HG02852 (cell line): ENCODE data around the gene ZSCAN9.

Experiments
- ATAC-seq: cut with Tn5 transposase; IDR thresholded peaks from one replicate; pipeline ENCODE4 v1.9.1; 2021; ENCODE audit warnings: mild to moderate bottlenecking, moderate library complexity; ENCODE audit not compliant: unreplicated experiment

Gene ZSCAN9

GRCh38 chr6:28225056-28225834 lies at the start of gene ZSCAN9:
ZSCAN9 (plus strand) TSS chr6:28225275; CDS start chr6:28227085, 1,810 bp downstream.
- peak; percentile 89 for ATAC-seq

DNA sequence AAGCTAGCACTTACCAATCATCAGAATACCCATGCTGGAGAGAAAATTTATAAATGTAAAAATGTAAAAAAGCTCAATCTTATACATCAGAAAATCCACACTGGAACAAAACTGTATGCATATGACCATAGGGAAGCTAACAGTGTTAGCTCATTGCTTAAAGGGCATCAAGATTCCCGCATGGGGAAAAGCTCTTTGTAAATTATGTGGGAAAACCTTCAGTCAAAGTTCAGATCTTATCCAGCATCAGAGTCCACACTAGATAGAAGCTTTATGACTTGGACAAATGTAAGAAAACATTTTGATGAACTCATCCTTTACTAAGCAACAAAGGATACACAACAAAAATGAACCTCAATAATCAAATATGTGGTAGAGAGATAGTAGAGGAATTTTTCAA lies 48.7 kb upstream of the ZSCAN9 start:
- no peak for ATAC-seq

- ATAC-seq, result no peak
Measured at GRCh38 chr6:28182255-28182654, 42.8 kb upstream of the ZSCAN9 start.

DNA sequence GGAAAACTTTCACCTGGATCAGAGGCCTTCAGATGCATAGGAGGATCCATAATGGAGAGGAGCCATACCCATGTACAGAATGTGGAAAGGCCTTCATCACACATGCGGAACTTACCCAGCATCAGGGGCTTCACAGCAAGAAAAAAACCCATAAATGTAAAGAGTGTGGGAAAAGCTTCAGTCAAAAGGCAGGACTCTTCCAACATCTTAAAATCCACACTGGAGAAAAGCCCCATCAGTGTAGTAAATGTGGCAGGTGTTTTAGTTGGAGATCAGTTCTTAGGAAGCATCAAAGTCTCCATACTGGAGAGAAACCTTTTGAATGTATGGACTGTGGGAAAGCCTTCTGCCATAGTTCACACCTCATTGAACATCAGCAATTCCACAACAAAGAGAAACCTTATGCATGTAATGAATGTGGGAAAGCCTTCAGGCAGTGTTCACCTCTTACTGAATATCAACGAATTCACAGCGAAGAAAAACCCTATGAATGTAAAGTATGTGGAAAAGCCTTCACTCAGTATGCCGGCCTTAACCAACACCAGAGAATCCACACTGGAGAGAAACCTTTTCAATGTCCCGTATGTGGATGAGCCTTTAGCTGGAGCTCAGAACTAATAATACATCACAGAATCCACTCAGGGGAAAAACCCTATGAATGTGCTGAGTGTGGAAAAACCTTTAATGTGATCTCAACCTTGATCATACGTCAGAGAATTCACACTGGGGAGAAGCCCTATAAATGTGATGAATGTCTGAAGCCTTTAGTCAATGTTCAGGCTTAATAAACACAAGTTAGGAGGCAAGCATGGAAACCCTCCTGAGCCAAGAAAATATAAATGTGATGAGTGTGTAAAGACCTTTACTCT lies 36.7 kb upstream of the ZSCAN9 start:
- ATAC-seq, result no peak

- ATAC-seq, result no peak
Measured at GRCh38 chr6:28200020-28200419, 25.1 kb upstream of the ZSCAN9 start.

DNA sequence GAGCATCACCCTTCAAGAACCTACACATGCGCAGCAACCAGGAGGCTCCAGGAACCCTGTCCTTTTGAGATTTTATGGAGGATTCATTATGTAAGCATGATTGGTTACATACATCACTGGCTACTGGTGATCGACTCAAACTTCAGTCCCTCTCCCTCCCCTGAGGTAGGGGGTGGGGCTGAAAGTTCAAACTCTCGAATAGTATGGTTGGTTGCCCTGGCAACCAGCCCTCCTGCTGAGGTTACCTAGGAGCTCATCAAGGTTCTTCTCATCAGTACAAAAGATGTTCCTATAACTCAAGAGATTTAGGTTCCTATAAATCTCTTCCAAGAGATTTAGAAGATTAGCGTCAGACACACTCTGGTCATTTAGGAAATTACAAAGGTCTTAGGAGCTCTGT lies 21.9 kb upstream of the ZSCAN9 start:
- no peak for ATAC-seq

- ATAC-seq, result no peak
Measured at GRCh38 chr6:28205879-28206278, 19.2 kb upstream of the ZSCAN9 start.

- ATAC-seq, result no peak
Measured at GRCh38 chr6:28206527-28206926, 18.5 kb upstream of the ZSCAN9 start.

- ATAC-seq, result no peak
Measured at GRCh38 chr6:28206928-28207509, 18.1 kb upstream of the ZSCAN9 start.

DNA sequence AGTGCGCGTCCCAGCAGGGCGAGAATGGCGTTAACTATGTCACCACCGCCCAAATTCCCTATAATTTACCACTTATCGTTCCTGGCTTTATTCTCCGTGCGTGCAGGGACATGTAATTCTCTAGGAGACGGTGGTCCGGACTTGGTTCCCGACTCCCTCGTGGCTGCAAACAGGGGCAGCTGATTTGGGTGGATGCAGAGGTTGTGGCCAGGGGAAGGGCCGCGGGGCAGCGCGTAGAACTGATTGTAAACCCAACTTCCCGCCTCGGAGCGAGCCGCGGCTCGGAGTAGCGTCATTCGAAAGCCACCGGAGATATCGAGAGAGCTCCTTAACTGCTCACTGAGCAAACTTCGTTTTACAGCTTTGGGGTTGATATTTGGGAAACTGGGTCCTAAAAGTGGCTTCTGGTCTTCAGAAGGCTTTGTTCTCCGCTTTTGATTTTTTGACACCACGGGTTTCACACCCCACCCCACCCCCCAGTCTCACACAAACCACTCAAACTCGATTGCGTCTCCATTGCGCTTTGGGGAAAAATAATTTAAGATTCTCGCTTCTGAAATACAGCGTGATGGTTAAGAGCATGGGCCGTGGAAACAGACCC lies 17.5 kb upstream of the ZSCAN9 start:
- no peak for ATAC-seq

DNA sequence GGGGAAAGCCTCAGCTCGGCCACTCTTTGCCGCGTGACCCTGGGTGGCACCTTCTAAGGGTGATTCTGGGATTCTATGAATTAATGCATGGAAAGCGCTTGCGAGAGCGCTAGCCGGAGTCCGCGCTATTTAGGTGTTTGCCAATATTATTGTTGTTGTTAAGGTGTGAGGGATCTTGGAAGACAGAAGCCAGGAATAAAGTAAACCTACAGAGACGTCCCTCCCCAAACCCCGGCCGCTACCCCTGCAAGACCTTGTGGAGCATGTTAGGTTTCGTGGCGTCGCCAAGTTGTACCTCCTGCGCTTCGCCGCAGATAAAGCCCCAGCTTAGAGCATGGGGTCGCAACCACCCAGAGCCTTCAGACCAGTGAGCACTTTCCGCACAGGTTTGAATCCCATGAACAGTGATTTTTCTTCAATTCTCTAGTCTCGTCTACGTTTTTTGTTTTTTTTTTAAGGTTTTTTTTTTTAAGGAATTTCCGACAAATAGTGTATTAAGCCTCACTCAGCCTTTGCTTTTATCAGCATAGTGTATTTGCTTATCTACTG lies 16.9 kb upstream of the ZSCAN9 start:
- ATAC-seq, result no peak

GRCh38 chr6:28209753-28210535 lies 15.1 kb upstream of the ZSCAN9 start:
- ATAC-seq, result no peak

DNA sequence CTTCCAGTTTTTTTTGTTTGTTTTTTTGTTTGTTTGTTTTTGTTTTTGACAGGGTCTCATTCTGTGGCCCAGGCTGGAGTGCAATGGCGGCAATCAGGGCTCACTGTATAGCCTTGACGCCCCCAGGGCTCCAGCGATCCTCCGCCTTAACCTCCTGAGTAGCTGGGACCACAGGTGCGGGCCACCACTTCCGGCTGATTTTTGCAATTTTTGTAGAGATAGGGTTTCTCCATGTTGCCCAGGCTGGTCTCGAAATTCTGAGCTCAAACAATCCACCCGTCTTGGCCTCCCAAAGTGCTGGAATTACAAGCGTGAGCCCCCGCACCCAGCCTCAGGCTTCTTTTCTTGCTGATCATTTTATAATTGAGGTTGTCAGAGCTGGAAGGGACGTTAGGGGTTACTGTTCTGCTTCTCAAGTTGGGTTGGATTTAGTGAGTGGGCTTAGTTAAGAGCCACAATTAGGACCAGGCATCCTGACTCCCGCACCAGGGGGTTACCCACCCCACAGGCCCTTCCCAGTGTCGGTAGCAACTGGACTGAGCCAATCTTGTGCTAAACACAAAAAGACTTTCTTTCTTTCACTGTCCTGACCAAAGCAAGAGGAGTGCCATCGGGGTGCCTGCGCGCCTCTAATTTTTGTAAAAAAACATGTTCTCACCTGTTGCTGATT lies 13.1 kb upstream of the ZSCAN9 start:
- peak; percentile 23 for ATAC-seq

GRCh38 chr6:28212510-28213212 lies 12.4 kb upstream of the ZSCAN9 start:
- peak; percentile 56 for ATAC-seq

DNA sequence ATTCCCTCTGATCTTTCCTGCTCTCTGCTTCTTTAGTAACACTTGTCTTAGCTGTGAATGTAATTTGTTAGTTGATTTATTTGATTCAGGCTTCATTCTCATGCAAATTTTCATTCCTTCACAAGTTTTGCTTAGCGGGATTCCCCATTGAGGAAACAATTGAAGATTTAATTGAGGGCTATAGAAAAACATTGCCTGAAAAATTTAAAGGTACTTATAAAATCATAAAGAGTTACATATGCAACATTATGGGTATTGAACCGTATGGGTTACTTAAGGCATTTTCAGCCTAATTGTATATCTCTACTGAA lies 11.9 kb upstream of the ZSCAN9 start:
- no peak for ATAC-seq

DNA sequence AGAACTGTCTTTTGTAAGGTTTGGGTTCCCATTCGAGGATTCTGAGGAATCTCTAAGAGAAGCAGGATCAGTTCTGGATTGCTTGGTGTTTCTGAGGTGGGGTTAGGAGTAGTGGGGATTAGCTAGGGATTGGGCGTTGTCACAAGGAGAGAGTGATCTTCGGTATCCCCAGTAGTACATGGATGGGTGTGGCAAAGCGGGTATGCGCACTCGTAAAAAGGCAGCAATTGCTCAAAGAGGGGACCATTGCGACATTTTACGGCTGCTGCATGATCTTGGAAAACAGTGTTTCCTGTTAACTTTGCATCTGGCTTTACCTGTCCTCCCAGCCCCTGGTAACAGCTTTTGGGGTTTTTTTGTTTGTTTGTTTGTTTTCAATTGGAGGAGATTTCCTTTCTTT lies 9.7 kb upstream of the ZSCAN9 start:
- ATAC-seq, result no peak

DNA sequence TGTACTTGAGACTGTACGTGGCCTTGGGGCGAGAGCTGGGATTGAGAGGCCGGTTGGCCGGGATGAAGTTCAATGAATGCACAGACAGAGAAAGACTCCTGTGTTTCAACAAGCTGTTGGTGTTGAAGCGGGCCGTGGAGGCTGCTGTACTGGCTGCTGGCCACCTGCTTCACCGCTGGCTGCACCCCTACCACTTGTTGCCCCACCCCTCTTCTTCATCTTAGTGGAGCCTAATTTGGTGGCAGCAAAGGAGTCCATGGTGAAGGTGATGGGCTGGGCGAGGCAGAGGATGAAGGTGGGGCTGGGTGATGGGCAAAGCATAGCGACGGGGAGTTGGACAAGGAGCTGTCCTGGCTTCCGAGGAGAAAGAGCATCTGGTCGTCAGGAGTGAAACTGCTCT lies 7.2 kb upstream of the ZSCAN9 start:
- ATAC-seq, result no peak

GRCh38 chr6:28218312-28219248 lies 6.5 kb upstream of the ZSCAN9 start:
- ATAC-seq, result peak; percentile 78
